ENCODE data around the gene TNIK. TPM values are rescaled to one million over a fixed set of nuclear protein-coding genes. Genes with fewer than 3 reads are reported as not detected.

Gene TNIK
- polyA plus RNA-seq, 1 of the 3 experiments (the other 2 are of a cell fraction), result 19.4 TPM

DNA sequence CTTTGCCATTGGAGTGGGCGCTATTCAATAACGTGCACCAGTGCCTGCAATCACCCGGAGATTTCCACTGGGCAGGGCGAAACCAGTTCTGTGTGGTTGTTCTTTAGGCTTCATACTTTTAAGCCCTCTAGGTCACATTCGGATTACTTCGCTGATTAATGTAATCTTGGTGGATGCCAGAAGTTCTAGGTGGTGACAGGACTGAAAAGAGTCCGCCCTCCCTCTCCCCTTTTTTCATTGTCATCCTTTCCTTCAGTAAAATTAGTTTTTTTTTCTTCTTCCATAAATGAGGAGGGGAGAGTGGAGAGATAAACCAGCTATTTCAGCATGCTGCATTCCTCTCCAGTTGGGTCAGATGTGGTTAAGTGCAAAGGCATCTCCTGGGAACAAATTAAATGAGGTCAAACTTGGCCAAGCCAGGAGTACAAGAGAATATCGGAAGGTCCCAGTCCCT lies 431.4 kb downstream of the TNIK start (continued):
- TF ChIP-seq FOXJ3 (CRISPR knock-in tag; IDR thresholded peaks at IDR 0.05) (no peak), EP300 (IDR thresholded peaks at IDR 0.05; ENCODE audit: borderline replicate concordance in 1 of 2, low read depth in 1 of 2, low read length in 1 of 2) (peak; percentile 35 to 95; a peak in 3 of 4 replicates), RCOR1 (IDR thresholded peaks at IDR 0.05; ENCODE audit: low read length) (no peak), RFX5 (IDR thresholded peaks at IDR 0.05; ENCODE audit: low read length) (no peak), NFIC (IDR thresholded peaks at IDR 0.05; ENCODE audit: borderline replicate concordance) (peak; percentile 94; the same call in 1 of the 2 replicates), ELF1 (IDR thresholded peaks at IDR 0.05) (no peak), POLR2AphosphoS5 (IDR thresholded peaks at IDR 0.05; ENCODE audit: low read depth, low read length) (no peak; the same call in 1 of the 2 replicates), MEF2A (IDR thresholded peaks at IDR 0.05; ENCODE audit: borderline replicate concordance, low read depth) (0 out of 2 replicates have a peak, but pooled peaks have one; percentile 41), TCF12 (IDR thresholded peaks at IDR 0.05) (peak; percentile 96), TAF1 (IDR thresholded peaks at IDR 0.05; ENCODE audit: borderline replicate concordance, low read depth, low read length) (no peak), NRF1 (IDR thresholded peaks at IDR 0.05; ENCODE audit: low read depth, low read length) (no peak), EZH2phosphoT487 (IDR thresholded peaks at IDR 0.05; ENCODE audit: borderline replicate concordance, low read depth) (no peak), YY1 (IDR thresholded peaks at IDR 0.05; ENCODE audit: low read depth) (no peak), GABPA (IDR thresholded peaks at IDR 0.05; ENCODE audit: low read depth) (0 out of 2 replicates have a peak, but pooled peaks have one; percentile 16), MXI1 (IDR thresholded peaks at IDR 0.05; ENCODE audit: low read depth, low read length) (0 out of 2 replicates have a peak, but pooled peaks have one; percentile 5), GATA2 (CRISPR knock-in tag; IDR thresholded peaks at IDR 0.05) (no peak)
- TF ChIP-seq, protein P1, sequence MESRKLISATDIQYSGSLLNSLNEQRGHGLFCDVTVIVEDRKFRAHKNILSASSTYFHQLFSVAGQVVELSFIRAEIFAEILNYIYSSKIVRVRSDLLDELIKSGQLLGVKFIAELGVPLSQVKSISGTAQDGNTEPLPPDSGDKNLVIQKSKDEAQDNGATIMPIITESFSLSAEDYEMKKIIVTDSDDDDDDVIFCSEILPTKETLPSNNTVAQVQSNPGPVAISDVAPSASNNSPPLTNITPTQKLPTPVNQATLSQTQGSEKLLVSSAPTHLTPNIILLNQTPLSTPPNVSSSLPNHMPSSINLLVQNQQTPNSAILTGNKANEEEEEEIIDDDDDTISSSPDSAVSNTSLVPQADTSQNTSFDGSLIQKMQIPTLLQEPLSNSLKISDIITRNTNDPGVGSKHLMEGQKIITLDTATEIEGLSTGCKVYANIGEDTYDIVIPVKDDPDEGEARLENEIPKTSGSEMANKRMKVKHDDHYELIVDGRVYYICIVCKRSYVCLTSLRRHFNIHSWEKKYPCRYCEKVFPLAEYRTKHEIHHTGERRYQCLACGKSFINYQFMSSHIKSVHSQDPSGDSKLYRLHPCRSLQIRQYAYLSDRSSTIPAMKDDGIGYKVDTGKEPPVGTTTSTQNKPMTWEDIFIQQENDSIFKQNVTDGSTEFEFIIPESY (IDR thresholded peaks at IDR 0.05; ENCODE audit: borderline replicate concordance, low read depth), result peak; percentile 72; the same call in 1 of the 2 replicates
- TF ChIP-seq, protein P2, sequence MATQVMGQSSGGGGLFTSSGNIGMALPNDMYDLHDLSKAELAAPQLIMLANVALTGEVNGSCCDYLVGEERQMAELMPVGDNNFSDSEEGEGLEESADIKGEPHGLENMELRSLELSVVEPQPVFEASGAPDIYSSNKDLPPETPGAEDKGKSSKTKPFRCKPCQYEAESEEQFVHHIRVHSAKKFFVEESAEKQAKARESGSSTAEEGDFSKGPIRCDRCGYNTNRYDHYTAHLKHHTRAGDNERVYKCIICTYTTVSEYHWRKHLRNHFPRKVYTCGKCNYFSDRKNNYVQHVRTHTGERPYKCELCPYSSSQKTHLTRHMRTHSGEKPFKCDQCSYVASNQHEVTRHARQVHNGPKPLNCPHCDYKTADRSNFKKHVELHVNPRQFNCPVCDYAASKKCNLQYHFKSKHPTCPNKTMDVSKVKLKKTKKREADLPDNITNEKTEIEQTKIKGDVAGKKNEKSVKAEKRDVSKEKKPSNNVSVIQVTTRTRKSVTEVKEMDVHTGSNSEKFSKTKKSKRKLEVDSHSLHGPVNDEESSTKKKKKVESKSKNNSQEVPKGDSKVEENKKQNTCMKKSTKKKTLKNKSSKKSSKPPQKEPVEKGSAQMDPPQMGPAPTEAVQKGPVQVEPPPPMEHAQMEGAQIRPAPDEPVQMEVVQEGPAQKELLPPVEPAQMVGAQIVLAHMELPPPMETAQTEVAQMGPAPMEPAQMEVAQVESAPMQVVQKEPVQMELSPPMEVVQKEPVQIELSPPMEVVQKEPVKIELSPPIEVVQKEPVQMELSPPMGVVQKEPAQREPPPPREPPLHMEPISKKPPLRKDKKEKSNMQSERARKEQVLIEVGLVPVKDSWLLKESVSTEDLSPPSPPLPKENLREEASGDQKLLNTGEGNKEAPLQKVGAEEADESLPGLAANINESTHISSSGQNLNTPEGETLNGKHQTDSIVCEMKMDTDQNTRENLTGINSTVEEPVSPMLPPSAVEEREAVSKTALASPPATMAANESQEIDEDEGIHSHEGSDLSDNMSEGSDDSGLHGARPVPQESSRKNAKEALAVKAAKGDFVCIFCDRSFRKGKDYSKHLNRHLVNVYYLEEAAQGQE (IDR thresholded peaks at IDR 0.05; ENCODE audit: low read depth, low read length), result no peak
- TF ChIP-seq, protein P3, sequence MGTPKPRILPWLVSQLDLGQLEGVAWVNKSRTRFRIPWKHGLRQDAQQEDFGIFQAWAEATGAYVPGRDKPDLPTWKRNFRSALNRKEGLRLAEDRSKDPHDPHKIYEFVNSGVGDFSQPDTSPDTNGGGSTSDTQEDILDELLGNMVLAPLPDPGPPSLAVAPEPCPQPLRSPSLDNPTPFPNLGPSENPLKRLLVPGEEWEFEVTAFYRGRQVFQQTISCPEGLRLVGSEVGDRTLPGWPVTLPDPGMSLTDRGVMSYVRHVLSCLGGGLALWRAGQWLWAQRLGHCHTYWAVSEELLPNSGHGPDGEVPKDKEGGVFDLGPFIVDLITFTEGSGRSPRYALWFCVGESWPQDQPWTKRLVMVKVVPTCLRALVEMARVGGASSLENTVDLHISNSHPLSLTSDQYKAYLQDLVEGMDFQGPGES (IDR thresholded peaks at IDR 0.05; ENCODE audit: low read depth, low read length), result no peak
- TF ChIP-seq, protein P4, sequence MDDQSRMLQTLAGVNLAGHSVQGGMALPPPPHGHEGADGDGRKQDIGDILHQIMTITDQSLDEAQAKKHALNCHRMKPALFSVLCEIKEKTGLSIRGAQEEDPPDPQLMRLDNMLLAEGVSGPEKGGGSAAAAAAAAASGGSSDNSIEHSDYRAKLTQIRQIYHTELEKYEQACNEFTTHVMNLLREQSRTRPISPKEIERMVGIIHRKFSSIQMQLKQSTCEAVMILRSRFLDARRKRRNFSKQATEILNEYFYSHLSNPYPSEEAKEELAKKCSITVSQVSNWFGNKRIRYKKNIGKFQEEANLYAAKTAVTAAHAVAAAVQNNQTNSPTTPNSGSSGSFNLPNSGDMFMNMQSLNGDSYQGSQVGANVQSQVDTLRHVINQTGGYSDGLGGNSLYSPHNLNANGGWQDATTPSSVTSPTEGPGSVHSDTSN (IDR thresholded peaks at IDR 0.05), result peak; percentile 88
